GM23338 (cell line): ENCODE data around the gene ANKRD44. TPM values are rescaled to one million over a fixed set of nuclear protein-coding genes. Genes with fewer than 3 reads are reported as not detected.

Source experiments
- ATAC-seq: fragments of 200-7000 bp; cut with Tn5 transposase; 3 replicates; pipeline ENCODE4 v1.9.1; 2020
- DNase-seq: peaks from one replicate; pipeline ENCODE4 v3.0.0-alpha.2; 2015; ENCODE audit warnings: low spot score
- H2AFZ ChIP-seq: fragments of 200-600 bp; sonication (generic); 2 replicates; pipeline ENCODE4 v1.8.0; 2016; ENCODE audit warnings: antibody characterized with exemption, mild to moderate bottlenecking, moderate library complexity
- H3F3A ChIP-seq: fragments of 200-600 bp; sonication (generic); replicated peaks from 2 replicates; pipeline ENCODE4 v1.8.0; 2017; ENCODE audit warnings: antibody characterized with exemption, mixed run types, low read depth
- H3K27ac ChIP-seq: fragments of 200-600 bp; sonication (generic); 2 replicates; pipeline ENCODE4 v1.6.1; 2016; ENCODE audit warnings: low read depth
- H3K27me3 ChIP-seq: fragments of 200-600 bp; sonication (generic); 2 replicates; pipeline ENCODE4 v1.8.0; 2016; ENCODE audit warnings: mild to moderate bottlenecking, mixed run types, moderate library complexity; ENCODE audit not compliant: insufficient read depth
- H3K36me3 ChIP-seq: fragments of 200-600 bp; sonication (generic); 2 replicates; pipeline ENCODE4 v1.8.0; 2016; ENCODE audit warnings: mild to moderate bottlenecking; ENCODE audit not compliant: insufficient read depth
- H3K4me1 ChIP-seq: fragments of 200-600 bp; sonication (generic); 2 replicates; pipeline ENCODE4 v1.8.0; 2016; ENCODE audit warnings: mild to moderate bottlenecking, moderate library complexity; ENCODE audit not compliant: insufficient read depth
- H3K4me2 ChIP-seq: fragments of 200-600 bp; sonication (generic); 2 replicates; pipeline ENCODE4 v1.7.1; 2017; ENCODE audit warnings: mixed run types
- H3K4me3 ChIP-seq: fragments of 200-600 bp; sonication (generic); 2 replicates; pipeline ENCODE4 v1.6.1; 2016; ENCODE audit warnings: mixed run types
- H3K79me2 ChIP-seq: fragments of 200-600 bp; sonication (generic); replicated peaks from 2 replicates; pipeline ENCODE4 v1.8.0; 2017; ENCODE audit warnings: mild to moderate bottlenecking; ENCODE audit not compliant: insufficient read depth
- H3K9me2 ChIP-seq: fragments of 200-600 bp; sonication (generic); 2 replicates; pipeline ENCODE4 v1.8.0; 2017; ENCODE audit not compliant: insufficient read depth
- H4K20me1 ChIP-seq: fragments of 200-600 bp; sonication (generic); replicated peaks from 2 replicates; pipeline ENCODE4 v1.8.0; 2017; ENCODE audit warnings: mild to moderate bottlenecking; ENCODE audit not compliant: insufficient read depth
- H3K27ac Mint-ChIP-seq: 2 replicates; pipeline ENCODE4 v1.8.0; 2020; ENCODE audit warnings: inconsistent platforms, mild to moderate bottlenecking, moderate library complexity, mixed read lengths
- H3K27me3 Mint-ChIP-seq: 3 replicates; pipeline ENCODE4 v1.8.0; 2022; ENCODE audit warnings: low read depth, mild to moderate bottlenecking, moderate library complexity, mixed read lengths, inconsistent platforms; ENCODE audit not compliant: insufficient read depth, poor library complexity
- H3K36me3 Mint-ChIP-seq: 3 replicates; pipeline ENCODE4 v1.8.0; 2021; ENCODE audit warnings: low read depth, mild to moderate bottlenecking, inconsistent platforms, moderate library complexity, mixed read lengths
- H3K4me1 Mint-ChIP-seq: 3 replicates; pipeline ENCODE4 v1.8.0; 2020; ENCODE audit warnings: mild to moderate bottlenecking, inconsistent platforms, mixed read lengths
- H3K4me3 Mint-ChIP-seq: 3 replicates; pipeline ENCODE4 v1.8.0; 2021; ENCODE audit warnings: moderate library complexity, mild to moderate bottlenecking, inconsistent platforms, mixed read lengths
- H3K9me3 Mint-ChIP-seq: 3 replicates; pipeline ENCODE4 v1.8.0; 2020; ENCODE audit warnings: moderate library complexity, mild to moderate bottlenecking, inconsistent platforms, mixed read lengths
- CREB1 ChIP-seq: fragments of 250-450 bp; sonication (Bioruptor Pico); IDR thresholded peaks from 2 replicates; pipeline ENCODE4 v1.5.0; 2020; ENCODE audit warnings: low read depth, mild to moderate bottlenecking, moderate library complexity
- EZH2phosphoT487 ChIP-seq: fragments of 200-600 bp; sonication (generic); IDR thresholded peaks from one replicate; pipeline ENCODE4 v1.8.1; 2018; ENCODE audit warnings: antibody characterized with exemption; ENCODE audit not compliant: unreplicated experiment
- JUNB ChIP-seq: IDR thresholded peaks from one replicate; pipeline ENCODE4 v1.6.1; 2016; ENCODE audit warnings: antibody characterized with exemption; ENCODE audit not compliant: unreplicated experiment
- POLR2AphosphoS5 ChIP-seq: IDR thresholded peaks from 2 replicates; pipeline ENCODE4 v1.6.1; 2016; ENCODE audit warnings: antibody characterized with exemption, low read depth
- ZNF114 ChIP-seq: fragments of 250-450 bp; sonication (Bioruptor Pico); IDR thresholded peaks from 2 replicates; pipeline ENCODE4 v1.5.0; 2020; ENCODE audit warnings: mild to moderate bottlenecking, moderate library complexity
- ZNF331 ChIP-seq: fragments of 250-450 bp; sonication (Bioruptor Pico); IDR thresholded peaks from 2 replicates; pipeline ENCODE4 v1.5.0; 2020; ENCODE audit warnings: low read depth, mild to moderate bottlenecking, moderate library complexity
- polyA plus RNA-seq: library from polyadenylated mRNA; unstranded; fragments of >200 nt; fragmentation: Nextera tagmentation; extraction: Ambion mirVana; gene quantifications from 2 replicates; pipeline ENCODE4 v1.2.1, GENCODE V29; 2016
- total RNA-seq: library from RNA; depleted of rRNA; stranded (reverse); fragments of >200 nt; shearing (Covaris generic); gene quantifications from 2 replicates; pipeline ENCODE4 v1.2.3, GENCODE V29; 2014
- TF ChIP-seq, protein P1 (sequence below): IDR thresholded peaks from one replicate; pipeline ENCODE4 v1.6.1; 2018; ENCODE audit warnings: antibody characterized with exemption; ENCODE audit not compliant: unreplicated experiment
- TF ChIP-seq, protein P2 (sequence below): IDR thresholded peaks from 2 replicates; pipeline ENCODE4 v1.6.1; 2016; ENCODE audit warnings: antibody characterized with exemption
- TF ChIP-seq, protein P3 (sequence below): fragments of 250-450 bp; sonication (Bioruptor Pico); IDR thresholded peaks from 2 replicates; pipeline ENCODE4 v1.5.0; 2020; ENCODE audit warnings: mild to moderate bottlenecking, moderate library complexity

Gene ANKRD44
- total and polyA plus RNA-seq, 2 experiments from 2014 or later = 0.44 to 0.56 TPM

GRCh38 chr2:197256547-197257170 lies 53.9 kb downstream of the ANKRD44 start:
- DNase-seq (no peak), ATAC-seq (no peak)
- Mint-ChIP-seq H3K27ac (no peak overlapping the region), H3K4me3 (no peak overlapping the region), H3K36me3 (no peaks in the 10 kb centered on the region), H3K9me3 (no peaks in the 10 kb centered on the region), H3K4me1 (peaks cover 5% of the 10 kb centered on the region; the same call in 2 of the 3 replicates), H3K27me3 (no peaks in the 10 kb centered on the region)
- no peaks in the 10 kb centered on the region for H3K36me3 ChIP-seq
- H3K79me2 ChIP-seq = no peaks in the 10 kb centered on the region
- no peaks in the 10 kb centered on the region for H4K20me1 ChIP-seq
- H3K4me3 ChIP-seq = no peak overlapping the region
- H3K27me3 ChIP-seq = no peaks in the 10 kb centered on the region
- no peak for TF ChIP-seq CREB1 (CRISPR knock-in tag)
- TF ChIP-seq, protein P1, sequence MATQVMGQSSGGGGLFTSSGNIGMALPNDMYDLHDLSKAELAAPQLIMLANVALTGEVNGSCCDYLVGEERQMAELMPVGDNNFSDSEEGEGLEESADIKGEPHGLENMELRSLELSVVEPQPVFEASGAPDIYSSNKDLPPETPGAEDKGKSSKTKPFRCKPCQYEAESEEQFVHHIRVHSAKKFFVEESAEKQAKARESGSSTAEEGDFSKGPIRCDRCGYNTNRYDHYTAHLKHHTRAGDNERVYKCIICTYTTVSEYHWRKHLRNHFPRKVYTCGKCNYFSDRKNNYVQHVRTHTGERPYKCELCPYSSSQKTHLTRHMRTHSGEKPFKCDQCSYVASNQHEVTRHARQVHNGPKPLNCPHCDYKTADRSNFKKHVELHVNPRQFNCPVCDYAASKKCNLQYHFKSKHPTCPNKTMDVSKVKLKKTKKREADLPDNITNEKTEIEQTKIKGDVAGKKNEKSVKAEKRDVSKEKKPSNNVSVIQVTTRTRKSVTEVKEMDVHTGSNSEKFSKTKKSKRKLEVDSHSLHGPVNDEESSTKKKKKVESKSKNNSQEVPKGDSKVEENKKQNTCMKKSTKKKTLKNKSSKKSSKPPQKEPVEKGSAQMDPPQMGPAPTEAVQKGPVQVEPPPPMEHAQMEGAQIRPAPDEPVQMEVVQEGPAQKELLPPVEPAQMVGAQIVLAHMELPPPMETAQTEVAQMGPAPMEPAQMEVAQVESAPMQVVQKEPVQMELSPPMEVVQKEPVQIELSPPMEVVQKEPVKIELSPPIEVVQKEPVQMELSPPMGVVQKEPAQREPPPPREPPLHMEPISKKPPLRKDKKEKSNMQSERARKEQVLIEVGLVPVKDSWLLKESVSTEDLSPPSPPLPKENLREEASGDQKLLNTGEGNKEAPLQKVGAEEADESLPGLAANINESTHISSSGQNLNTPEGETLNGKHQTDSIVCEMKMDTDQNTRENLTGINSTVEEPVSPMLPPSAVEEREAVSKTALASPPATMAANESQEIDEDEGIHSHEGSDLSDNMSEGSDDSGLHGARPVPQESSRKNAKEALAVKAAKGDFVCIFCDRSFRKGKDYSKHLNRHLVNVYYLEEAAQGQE = no peak
- TF ChIP-seq ZNF114 (CRISPR knock-in tag) = no peak
- TF ChIP-seq, protein P2, sequence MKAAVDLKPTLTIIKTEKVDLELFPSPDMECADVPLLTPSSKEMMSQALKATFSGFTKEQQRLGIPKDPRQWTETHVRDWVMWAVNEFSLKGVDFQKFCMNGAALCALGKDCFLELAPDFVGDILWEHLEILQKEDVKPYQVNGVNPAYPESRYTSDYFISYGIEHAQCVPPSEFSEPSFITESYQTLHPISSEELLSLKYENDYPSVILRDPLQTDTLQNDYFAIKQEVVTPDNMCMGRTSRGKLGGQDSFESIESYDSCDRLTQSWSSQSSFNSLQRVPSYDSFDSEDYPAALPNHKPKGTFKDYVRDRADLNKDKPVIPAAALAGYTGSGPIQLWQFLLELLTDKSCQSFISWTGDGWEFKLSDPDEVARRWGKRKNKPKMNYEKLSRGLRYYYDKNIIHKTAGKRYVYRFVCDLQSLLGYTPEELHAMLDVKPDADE = no peak
- H3K4me2 ChIP-seq = no peak overlapping the region
- H3K9me2 ChIP-seq = no peaks in the 10 kb centered on the region
- 0 out of 2 replicates have a peak, but pooled peaks cover 3% of the 10 kb centered on the region for H3K4me1 ChIP-seq
- H2AFZ ChIP-seq = no peak overlapping the region
- no peak overlapping the region for H3K27ac ChIP-seq
- no peaks in the 10 kb centered on the region for H3F3A ChIP-seq

- H3K79me2 ChIP-seq = no peaks in the 10 kb centered on the region
- no peak for TF ChIP-seq EZH2phosphoT487
- TF ChIP-seq ZNF331 = no peak
- TF ChIP-seq POLR2AphosphoS5 = no peak
- TF ChIP-seq, protein P3, sequence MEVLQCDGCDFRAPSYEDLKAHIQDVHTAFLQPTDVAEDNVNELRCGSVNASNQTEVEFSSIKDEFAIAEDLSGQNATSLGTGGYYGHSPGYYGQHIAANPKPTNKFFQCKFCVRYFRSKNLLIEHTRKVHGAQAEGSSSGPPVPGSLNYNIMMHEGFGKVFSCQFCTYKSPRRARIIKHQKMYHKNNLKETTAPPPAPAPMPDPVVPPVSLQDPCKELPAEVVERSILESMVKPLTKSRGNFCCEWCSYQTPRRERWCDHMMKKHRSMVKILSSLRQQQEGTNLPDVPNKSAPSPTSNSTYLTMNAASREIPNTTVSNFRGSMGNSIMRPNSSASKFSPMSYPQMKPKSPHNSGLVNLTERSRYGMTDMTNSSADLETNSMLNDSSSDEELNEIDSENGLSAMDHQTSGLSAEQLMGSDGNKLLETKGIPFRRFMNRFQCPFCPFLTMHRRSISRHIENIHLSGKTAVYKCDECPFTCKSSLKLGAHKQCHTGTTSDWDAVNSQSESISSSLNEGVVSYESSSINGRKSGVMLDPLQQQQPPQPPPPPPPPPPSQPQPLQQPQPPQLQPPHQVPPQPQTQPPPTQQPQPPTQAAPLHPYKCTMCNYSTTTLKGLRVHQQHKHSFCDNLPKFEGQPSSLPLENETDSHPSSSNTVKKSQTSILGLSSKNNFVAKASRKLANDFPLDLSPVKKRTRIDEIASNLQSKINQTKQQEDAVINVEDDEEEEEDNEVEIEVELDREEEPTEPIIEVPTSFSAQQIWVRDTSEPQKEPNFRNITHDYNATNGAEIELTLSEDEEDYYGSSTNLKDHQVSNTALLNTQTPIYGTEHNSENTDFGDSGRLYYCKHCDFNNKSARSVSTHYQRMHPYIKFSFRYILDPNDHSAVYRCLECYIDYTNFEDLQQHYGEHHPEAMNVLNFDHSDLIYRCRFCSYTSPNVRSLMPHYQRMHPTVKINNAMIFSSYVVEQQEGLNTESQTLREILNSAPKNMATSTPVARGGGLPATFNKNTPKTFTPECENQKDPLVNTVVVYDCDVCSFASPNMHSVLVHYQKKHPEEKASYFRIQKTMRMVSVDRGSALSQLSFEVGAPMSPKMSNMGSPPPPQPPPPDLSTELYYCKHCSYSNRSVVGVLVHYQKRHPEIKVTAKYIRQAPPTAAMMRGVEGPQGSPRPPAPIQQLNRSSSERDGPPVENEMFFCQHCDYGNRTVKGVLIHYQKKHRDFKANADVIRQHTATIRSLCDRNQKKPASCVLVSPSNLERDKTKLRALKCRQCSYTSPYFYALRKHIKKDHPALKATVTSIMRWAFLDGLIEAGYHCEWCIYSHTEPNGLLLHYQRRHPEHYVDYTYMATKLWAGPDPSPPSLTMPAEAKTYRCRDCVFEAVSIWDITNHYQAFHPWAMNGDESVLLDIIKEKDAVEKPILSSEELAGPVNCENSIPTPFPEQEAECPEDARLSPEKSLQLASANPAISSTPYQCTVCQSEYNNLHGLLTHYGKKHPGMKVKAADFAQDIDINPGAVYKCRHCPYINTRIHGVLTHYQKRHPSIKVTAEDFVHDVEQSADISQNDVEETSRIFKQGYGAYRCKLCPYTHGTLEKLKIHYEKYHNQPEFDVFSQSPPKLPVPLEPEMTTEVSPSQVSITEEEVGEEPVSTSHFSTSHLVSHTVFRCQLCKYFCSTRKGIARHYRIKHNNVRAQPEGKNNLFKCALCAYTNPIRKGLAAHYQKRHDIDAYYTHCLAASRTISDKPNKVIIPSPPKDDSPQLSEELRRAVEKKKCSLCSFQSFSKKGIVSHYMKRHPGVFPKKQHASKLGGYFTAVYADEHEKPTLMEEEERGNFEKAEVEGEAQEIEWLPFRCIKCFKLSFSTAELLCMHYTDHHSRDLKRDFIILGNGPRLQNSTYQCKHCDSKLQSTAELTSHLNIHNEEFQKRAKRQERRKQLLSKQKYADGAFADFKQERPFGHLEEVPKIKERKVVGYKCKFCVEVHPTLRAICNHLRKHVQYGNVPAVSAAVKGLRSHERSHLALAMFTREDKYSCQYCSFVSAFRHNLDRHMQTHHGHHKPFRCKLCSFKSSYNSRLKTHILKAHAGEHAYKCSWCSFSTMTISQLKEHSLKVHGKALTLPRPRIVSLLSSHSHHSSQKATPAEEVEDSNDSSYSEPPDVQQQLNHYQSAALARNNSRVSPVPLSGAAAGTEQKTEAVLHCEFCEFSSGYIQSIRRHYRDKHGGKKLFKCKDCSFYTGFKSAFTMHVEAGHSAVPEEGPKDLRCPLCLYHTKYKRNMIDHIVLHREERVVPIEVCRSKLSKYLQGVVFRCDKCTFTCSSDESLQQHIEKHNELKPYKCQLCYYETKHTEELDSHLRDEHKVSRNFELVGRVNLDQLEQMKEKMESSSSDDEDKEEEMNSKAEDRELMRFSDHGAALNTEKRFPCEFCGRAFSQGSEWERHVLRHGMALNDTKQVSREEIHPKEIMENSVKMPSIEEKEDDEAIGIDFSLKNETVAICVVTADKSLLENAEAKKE (CRISPR knock-in tag) = no peak
- no peak for TF ChIP-seq JUNB
- no peaks in the 10 kb centered on the region for H3K36me3 ChIP-seq
- H3K4me1 ChIP-seq = 0 out of 2 replicates have a peak, but pooled peaks cover 3% of the 10 kb centered on the region
- Mint-ChIP-seq H3K27ac (no peak overlapping the region), H3K4me1 (peaks cover 5% of the 10 kb centered on the region; the same call in 2 of the 3 replicates), H3K9me3 (no peaks in the 10 kb centered on the region), H3K4me3 (no peak overlapping the region), H3K36me3 (no peaks in the 10 kb centered on the region), H3K27me3 (no peaks in the 10 kb centered on the region)
- no peak overlapping the region for H3K4me2 ChIP-seq
- H3K27ac ChIP-seq = no peak overlapping the region
- H3K4me3 ChIP-seq = no peak overlapping the region
- no peak for ATAC-seq
- H3K27me3 ChIP-seq = no peaks in the 10 kb centered on the region
- no peak for DNase-seq
- H2AFZ ChIP-seq = no peak overlapping the region
- no peaks in the 10 kb centered on the region for H4K20me1 ChIP-seq
- no peaks in the 10 kb centered on the region for H3F3A ChIP-seq
- no peaks in the 10 kb centered on the region for H3K9me2 ChIP-seq
Measured at GRCh38 chr2:197256021-197256420, 54.6 kb downstream of the ANKRD44 start.
